Fibroblast of lung (primary cell): ENCODE results near the gene ABHD5.

Source experiments
- EZH2 ChIP-seq: IDR thresholded peaks from 2 replicates; pipeline ENCODE4 v1.5.1; 2012; ENCODE audit warnings: low read length, control low read depth, mild to moderate bottlenecking; ENCODE audit errors: missing control alignments
- TF ChIP-seq, protein P1 (sequence below), 2 donors: IDR thresholded peaks in 1 of 2; conservative IDR thresholded peaks in 1 of 2; 1 replicate in 1 of 2; 2 replicates in 1 of 2; pipeline ENCODE4 v1.5.1; 2011 to 2012; ENCODE audit warnings: low read length in 2 of 2, control low read depth in 1 of 2, inconsistent platforms in 1 of 2, low read depth in 1 of 2, mild to moderate bottlenecking in 1 of 2

DNA sequence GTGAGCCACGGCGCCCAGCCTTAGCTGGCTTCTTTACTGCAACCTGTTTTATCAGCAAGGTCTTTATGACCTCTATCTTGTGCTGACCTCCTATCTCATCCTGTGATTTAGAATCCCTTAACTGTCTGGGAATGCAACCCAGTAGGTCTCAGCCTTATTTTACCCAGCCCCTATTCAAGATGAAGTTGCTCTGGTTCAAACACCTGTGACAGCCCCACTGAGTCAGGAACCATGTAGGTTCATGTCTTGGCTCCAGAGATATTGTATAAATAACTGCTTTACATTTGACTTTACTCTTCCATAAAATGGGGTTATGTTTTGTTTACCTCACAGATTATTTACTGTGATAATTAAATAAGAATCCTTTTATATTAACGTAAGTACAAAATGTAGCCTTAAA lies 41.8 kb upstream of the ABHD5 start:
- TF ChIP-seq, protein P1, sequence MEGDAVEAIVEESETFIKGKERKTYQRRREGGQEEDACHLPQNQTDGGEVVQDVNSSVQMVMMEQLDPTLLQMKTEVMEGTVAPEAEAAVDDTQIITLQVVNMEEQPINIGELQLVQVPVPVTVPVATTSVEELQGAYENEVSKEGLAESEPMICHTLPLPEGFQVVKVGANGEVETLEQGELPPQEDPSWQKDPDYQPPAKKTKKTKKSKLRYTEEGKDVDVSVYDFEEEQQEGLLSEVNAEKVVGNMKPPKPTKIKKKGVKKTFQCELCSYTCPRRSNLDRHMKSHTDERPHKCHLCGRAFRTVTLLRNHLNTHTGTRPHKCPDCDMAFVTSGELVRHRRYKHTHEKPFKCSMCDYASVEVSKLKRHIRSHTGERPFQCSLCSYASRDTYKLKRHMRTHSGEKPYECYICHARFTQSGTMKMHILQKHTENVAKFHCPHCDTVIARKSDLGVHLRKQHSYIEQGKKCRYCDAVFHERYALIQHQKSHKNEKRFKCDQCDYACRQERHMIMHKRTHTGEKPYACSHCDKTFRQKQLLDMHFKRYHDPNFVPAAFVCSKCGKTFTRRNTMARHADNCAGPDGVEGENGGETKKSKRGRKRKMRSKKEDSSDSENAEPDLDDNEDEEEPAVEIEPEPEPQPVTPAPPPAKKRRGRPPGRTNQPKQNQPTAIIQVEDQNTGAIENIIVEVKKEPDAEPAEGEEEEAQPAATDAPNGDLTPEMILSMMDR (conservative IDR thresholded peaks at IDR 0.05 in 1 of 2, IDR thresholded peaks at IDR 0.05 in 1 of 2; ENCODE audit: low read depth in 1 of 2, low read length in 2 of 2): no peak
- TF ChIP-seq EZH2: no peak
